NCI-H1417 (cell line): ENCODE results near the gene MEGF11.

Source experiments
- DNase-seq, 3 experiments: peaks; one replicate each; lab custom pipeline; 2025; lab: John Stamatoyannopoulos, UW

The MEGF11 gene

GRCh38 chr15:66065325-66065724 is 188.2 kb downstream of the MEGF11 start:
- DNase-seq, result no peak

- peak in 2 of 3 experiments; percentile 42 to 77 for DNase-seq
Observed at GRCh38 chr15:66063147-66063546, 190.4 kb downstream of the MEGF11 start.

GRCh38 chr15:66057089-66057488 is 196.5 kb downstream of the MEGF11 start:
- DNase-seq, result no peak

GRCh38 chr15:66053991-66054390 is 199.6 kb downstream of the MEGF11 start:
- no peak for DNase-seq

- no peak for DNase-seq
Observed at GRCh38 chr15:66051833-66052232, 201.7 kb downstream of the MEGF11 start.

GRCh38 chr15:66050264-66050663 is 203.3 kb downstream of the MEGF11 start:
- no peak for DNase-seq

GRCh38 chr15:66049353-66049752 is 204.2 kb downstream of the MEGF11 start:
- DNase-seq, result no peak

- DNase-seq, result peak in 2 of 3 experiments; percentile 19 to 42
Observed at GRCh38 chr15:66047321-66048024, 206.1 kb downstream of the MEGF11 start.

- DNase-seq, result peak in 1 of 3 experiments; percentile 60
Observed at GRCh38 chr15:66046751-66047150, 206.8 kb downstream of the MEGF11 start.

- DNase-seq, result no peak
Observed at GRCh38 chr15:66046326-66046725, 207.2 kb downstream of the MEGF11 start.

- no peak for DNase-seq
Observed at GRCh38 chr15:66045542-66045941, 208.0 kb downstream of the MEGF11 start.

- no peak for DNase-seq
Observed at GRCh38 chr15:66044837-66045236, 208.7 kb downstream of the MEGF11 start.

GRCh38 chr15:66043264-66043663 is 210.3 kb downstream of the MEGF11 start:
- DNase-seq, result peak in 2 of 3 experiments; percentile 63 to 88

- no peak for DNase-seq
Observed at GRCh38 chr15:66042624-66043023, 210.9 kb downstream of the MEGF11 start.

GRCh38 chr15:66041276-66041675 is 212.3 kb downstream of the MEGF11 start:
- DNase-seq, result no peak

GRCh38 chr15:66040211-66040892 is 213.2 kb downstream of the MEGF11 start:
- no peak for DNase-seq

GRCh38 chr15:66039117-66039871 is 214.3 kb downstream of the MEGF11 start:
- DNase-seq, result no peak

GRCh38 chr15:66038387-66039116 is 215.0 kb downstream of the MEGF11 start:
- peak in 1 of 3 experiments; percentile 33 for DNase-seq

- DNase-seq, result no peak
Observed at GRCh38 chr15:66036859-66037258, 216.7 kb downstream of the MEGF11 start.

- no peak for DNase-seq
Observed at GRCh38 chr15:66035901-66036300, 217.6 kb downstream of the MEGF11 start.

GRCh38 chr15:66033143-66033542 is 220.4 kb downstream of the MEGF11 start:
- DNase-seq, result no peak

- DNase-seq, result no peak
Observed at GRCh38 chr15:66032006-66032405, 221.5 kb downstream of the MEGF11 start.
